ENCODE data around the gene EYA2.

The EYA2 gene

DNA sequence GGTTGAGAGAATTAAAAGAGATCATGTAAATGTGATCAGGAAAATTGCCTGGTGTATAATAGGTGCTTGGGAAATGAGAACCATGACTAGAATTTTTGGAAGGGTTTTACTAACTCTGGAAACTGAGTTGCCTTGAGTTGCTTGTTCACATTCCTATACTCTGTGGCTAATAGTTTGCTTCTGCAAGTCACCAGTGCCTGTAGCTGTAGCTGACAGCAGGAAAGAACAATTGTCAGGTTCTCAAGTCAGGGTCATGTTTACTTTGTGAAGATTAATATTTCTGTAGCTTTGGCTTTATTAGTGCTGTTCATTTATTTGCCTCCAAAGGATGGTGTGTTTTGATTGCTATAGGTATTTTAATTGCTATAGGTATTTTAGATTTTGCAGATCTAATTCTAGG lies 86.5 kb downstream of the EYA2 start:
- DNase-seq: no peak

DNA sequence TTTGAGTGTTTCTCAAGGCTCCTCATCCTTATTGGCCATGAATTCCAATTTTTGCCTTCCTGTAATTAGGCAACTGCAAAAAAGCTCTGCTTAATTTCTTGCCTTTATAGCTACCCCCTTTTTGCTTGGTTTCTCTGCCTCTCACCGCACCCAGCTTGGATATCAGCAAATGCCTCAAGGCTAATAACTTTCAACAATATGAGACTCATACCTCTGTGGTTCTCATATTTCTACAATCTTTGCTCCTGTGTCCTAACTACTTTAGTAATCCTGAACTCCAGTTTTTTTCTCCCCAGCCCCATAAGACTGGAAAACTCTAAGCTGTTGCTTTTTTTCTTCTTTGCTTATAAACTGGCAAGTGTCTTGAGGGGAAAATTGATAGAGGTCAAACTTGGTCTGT lies 88.8 kb downstream of the EYA2 start:
- DNase-seq: no peak

DNA sequence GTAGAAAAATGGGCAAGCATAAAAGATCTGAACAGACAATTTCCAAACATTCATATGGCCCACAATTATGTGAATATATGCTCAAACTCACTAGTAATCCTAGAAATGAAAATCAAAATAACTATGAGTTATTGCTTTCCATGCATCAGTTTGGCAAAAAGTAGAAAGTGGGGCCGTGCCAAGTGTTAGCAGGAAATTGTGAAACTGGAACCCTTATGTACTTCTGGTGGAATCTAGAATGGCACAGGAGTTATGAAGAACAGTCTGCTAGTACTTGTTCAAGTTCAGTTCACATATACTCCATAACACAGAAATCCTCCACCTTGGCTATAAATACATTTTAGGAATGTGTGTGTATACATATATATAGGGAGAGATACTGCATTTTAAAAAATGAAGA lies 89.8 kb downstream of the EYA2 start:
- no peak for DNase-seq

DNA sequence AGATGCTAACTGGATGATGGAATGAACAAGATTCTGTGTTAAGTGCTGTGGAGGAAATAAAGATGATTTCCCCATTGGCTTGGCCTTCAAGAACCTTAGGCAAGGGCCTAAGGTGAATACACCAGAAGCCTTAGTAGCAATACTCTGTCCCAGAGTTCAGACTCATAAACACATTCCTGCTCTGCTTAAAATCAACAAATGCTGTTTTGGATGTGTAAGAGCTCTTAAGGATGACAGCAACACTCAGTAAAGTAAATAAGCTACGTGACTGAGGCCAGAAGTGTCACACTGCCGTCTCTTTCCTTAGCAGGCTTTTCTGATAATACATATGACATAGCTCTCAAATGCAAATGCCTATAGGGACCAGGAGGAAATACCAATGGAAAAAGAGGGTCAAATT lies 90.6 kb downstream of the EYA2 start:
- DNase-seq: no peak

DNA sequence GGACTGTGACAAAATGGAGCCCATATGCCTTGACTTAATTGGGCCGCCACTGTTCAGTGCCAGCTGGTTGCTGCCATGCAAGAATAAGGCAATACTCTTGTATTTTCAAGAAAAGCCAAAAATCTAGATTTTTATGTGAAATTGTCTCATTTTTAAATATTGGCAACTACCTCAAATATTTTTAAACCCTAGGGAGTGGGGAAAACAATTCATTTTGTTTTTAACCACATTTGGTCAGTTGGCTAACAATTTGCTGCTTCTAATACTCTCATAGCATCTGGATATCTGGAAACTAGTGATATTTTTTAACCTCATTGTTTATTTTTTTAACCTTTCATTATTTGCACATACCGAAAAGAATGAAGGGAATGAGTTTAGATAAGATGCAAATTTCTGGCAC lies 91.0 kb downstream of the EYA2 start:
- no peak for DNase-seq

DNA sequence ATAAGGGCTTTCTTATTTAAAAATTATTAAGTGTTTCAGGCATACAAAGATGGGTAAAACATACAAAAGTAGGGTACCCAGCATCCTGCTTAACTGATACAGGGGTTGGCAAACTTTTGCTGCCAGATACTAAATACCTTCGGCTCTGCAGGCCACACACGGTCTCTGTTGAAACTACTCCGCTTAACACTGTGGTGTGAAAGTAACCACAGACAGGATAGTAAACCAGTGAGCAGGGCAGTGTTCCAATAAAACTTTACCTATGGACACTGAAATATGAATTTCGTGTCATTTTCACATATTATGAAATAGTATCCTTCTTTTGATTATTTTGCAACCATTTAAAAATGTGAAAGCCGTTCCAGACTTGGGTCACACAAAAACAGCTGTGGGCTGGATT lies 92.4 kb downstream of the EYA2 start:
- DNase-seq: no peak

DNA sequence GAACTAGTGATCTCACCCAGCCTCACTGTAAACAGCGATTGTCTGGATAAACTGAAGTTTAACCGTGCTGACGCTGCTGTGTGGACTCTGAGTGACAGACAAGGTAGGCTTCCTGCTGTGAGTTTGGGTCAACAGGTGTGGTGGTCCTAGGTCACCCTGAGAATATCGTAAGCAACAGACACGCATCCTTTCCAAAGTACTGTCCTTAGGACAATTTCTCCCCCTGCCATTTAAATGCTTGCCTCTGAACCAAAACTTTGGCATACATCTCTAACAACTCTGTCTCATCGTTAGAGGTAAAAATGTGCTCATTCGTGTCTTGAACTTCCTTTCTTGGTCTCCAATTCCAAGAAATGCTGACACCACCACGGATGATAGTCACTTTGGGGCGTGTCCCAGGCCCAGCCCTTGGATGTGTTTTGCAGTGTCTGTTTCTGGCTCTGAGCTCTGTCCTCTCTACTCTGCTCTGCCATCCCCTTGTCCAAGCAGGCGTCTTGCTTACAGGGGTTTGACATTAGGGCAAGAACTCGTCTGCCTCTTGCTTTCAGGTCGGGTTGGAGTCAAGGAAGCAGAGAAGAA lies 95.5 kb downstream of the EYA2 start:
- DNase-seq: no peak

DNA sequence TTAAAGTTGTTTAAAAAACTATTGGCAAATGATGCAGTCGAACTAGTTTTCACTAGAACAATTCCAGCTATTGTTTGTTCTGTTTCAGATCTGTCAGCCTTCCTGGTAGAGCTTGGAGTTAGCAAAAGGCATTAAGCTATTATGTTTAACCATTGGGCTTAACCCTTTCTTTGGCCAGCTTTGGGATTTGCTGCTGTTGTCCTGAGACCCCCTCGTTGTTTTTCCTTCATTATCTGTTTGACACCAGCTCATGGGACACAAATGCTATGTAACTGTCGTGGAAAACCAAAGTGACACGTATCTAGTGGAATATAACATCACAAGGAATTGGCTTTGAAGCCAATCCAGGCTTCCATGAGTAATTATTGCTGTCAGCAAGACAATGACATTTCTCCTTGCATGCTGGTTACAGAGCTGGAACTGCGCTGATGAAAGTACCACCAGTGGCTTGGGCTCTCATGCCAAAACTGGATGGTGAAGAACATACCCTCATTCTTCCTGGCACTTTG lies 96.0 kb downstream of the EYA2 start:
- no peak for DNase-seq

DNA sequence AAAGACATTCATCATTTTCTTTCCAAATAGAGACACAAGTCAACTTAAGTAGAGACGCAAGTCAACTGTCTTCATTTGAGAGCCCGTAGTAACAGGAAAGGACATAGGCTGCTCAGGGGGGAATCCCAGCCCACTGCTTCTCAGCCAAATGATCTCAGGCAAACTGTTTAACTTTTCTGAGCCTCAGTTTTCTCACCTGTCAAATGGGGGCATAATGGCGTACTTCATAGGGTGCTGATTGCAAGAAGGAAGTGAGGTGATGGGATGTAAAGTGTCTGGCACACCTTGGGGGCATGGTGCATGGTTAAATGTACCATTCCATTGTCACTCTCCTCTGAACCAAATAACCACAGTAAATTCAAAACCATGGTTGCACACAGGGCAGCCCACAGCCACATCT lies 96.5 kb downstream of the EYA2 start:
- no peak for DNase-seq

DNA sequence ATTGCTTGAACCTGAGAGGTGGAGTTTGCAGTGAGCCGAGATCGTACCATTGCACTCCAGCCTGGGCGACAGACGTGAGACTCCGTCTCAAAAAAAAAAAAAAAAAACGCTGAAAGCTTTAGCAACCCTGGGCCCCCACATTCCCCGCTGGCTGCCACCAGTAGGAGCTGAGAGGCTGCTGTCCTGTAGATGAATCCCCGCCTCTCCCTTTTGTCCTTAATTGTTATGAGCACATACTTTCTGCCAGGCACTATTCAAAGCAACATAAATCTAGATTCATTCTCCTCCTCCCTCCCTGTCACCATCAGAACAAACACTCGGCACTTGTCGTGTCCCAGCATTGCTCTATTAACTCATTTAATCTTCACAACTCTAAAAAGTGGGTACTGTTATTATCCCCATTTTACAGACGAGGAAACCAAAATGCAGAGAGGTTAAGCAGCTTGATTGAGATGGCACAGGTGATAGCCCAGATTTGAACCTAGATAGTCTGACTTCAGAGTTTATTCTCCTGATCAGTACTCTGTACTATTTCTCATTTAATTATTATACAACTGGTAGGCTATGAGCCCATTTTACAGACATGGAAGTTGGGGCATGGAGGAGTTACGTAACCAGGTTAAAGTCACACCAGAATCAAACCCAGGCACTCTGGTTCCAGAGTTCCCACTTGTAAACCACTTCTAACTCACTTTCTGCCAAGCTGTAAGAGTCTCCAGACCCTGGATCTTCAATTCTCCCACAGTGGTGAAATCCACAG lies 97.4 kb downstream of the EYA2 start:
- DNase-seq: no peak

DNA sequence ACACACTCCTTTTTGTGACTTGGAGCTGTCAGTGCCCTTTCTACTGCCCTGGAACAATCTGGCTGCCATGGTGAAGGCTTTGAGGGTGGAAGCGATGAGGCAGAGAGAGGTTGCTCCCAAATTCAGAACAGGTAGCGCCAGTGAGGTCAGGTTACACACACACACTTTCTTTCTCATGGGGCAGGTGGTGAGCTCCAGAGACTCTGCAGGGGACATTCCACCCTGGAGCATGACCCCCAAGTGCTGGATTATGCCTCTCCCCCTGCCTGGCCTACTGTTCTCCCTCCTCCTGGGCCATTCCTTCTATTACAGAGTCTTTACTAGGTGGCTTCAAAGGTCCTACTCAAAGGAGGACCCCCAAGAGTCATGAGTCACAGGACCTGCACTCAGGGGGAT lies 98.0 kb downstream of the EYA2 start:
- no peak for DNase-seq

DNA sequence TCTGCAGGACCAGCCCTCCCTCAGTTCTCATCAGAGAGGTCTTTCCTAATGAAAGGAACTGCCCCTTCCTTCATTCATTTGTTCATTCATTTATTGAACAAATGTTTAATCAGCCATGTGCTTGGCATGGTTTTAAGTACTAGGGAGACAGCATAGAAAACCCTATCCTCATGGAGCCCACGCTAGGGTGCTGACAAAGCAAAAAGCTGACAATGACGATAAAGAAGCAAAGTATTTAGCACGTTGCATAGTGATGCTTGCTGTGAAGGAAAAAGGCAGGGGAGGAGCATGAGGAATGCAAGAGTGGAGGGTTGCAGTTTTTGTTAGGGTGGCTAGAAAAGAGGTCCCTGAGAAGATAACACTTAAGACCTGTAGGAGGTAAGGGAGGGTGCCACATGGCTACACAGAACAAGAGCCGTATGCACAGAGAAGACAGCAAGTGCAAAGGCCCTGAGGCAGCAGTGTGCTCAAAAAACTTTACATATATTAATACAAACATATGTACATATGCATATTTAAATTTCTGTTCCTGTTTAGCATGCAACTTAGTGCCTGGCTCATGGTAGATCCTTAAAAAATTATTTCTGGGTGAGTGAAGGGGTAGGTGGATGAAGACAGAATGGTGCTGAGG lies 98.9 kb downstream of the EYA2 start:
- DNase-seq: no peak

DNA sequence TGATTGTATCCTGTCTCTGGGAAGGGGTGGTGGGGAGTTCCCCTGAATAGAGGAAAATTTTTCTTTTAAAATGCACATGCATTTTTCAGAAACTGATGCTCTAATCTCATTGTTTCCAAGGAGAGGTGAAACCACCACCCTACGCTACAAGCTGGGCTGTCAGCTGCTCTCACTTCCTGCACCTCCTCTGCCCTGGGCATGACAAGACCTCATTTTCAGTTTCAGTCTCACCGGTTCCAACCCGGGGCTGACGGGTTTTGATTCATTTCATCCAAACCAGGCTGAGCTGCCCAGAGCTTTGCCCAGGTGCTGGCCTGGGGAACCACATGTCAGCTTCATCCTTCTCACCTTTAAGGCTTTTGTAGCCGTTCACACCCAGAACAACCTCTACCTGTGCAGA lies 99.7 kb downstream of the EYA2 start:
- no peak for DNase-seq

DNA sequence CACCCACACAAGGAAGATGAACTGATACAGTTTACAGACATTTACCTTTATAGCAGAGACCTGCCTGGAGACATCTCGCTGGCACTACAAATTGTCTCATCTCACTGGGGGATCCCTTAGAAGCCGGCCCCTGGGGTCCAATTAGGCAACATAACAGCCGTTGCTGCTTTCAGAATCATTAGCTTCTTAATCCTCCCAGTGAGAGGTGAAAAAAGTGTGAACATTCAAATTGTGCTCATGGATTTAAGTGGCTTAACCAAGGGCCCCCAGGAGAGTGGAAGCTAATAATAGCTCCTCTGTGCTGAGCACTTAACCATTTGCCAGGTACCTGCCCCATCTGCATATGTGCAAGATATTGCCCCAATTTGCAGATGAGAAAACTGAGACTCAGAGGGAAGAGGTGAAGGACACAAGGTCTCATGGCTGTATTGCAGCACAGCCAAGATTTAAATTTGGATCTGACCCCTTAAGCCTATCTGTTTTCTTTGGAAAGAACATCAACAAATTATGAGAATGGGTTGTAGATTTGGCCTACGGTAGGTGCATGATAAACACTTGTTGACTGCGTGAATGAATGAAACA lies 101.0 kb downstream of the EYA2 start:
- no peak for DNase-seq

DNA sequence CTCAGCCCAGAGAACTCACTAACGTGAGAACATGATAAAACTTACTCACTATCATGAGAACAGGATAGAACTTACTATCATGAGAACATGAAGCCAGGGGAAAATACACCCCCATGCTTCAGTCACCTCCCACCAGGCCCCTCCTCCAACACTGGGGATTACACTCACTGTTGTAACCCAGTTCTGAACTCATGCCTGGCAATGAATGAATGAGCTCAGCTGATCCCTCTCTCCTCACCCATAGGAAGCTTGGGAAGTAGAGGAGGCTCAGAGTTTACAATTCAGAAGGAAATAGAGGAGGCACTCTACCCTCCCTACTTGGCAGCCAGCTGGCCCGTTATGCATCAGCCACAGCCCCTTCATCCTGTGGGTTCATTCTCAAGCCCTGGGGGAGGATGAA lies 102.5 kb downstream of the EYA2 start:
- no peak for DNase-seq

DNA sequence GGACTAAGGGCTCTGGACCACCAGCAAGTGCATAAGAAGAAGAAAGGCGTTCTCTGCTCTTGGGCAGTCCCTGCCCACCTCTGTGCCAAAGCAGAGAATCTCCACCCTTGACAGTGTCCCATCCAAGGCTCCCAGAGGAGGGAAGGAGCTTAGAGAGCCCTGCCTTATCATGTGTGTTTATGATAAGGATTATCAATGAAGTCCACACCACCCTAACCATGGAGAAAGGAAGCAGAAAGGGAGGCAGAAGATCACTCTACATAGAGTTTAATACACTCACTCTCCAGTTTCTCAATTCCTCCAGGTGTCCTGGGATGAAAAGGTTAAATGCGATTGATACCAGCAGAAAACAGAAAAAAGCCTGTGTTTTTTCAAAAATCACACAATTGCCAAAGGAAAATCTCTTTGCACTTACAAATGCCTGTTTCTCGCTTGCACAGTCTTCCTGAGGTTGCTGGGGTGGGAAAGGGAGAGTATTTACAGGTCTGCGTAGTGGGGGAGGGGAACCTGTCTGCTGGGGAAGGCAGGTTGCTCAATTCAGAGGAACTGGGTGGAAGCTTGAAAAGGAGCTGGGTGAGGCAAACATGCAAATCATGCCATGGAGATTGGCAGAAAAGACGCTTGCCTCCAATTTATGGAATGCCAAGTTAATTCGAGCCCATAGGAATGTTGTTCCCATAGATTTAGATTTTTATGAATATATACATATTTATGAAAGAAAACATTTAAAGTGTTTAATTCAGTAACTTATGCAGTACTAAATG lies 104.0 kb downstream of the EYA2 start:
- no peak for DNase-seq

DNA sequence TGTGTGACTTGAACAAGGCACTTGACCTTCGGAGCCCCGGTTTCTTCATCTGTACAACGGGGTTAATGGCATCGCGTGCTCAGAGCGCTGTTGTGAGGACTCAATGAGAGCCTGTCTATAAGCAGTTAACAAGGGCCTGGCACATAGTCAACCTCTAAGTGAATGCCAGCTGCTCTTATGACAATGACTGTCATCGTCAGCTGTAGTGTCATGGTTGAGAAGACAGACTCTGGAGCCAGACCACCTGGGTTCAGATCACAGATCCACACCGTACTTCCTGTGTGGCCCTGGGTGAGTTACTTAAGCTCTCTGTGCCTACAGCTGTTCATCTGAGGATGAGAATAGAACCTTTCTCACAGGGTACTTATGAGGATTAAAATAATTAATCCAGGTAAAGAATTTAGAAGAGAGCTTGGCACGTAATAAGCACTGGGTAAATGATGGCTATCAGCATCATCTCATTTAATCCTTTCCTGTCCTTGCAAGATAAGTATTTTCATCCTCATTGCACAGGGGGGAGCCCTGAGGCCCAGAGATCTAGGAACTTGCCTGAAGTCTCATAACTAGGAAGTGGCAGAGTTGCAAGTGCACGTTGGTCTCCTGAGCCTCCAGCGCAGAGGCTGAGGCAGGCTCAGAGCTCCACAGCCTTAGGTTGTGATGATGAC lies 105.3 kb downstream of the EYA2 start:
- no peak for DNase-seq

DNA sequence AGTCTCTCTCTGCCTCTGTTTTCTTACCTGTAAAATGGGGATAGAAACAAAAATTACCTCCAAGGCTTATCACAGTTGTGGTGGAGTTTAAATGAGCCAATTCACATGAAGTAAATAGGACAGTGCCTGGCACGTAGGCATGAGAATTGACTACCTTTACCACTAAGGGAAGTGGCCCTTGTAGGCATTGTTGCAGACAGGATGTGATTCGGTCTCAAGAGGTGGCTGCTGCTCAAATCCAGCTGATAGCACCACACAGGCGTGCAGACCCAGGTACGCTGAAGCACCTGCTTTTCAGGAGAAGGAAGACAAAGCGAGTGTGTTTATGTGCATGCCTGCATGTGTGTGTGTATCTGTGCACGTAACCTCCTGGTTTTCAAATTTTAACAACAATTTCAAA lies 108.6 kb downstream of the EYA2 start:
- no peak for DNase-seq

DNA sequence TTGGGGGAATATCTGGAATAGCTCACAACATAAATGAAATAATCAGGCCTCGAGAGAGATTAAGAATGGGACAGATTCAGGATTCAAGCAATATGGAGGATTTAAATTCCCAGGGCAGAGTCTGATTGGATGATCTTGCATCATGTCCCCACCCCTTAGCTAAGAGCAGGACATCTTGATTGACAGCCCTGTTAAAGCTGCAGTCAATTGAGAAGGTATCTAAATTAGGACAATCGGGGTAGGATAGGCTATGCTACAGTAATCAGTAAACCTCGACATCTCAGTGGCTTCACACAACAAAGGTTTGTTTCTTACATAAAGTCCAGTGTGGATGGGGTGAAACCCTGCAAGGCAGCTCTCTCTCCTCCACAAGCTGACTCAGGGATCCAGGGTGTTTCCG lies 109.5 kb downstream of the EYA2 start:
- DNase-seq: no peak

DNA sequence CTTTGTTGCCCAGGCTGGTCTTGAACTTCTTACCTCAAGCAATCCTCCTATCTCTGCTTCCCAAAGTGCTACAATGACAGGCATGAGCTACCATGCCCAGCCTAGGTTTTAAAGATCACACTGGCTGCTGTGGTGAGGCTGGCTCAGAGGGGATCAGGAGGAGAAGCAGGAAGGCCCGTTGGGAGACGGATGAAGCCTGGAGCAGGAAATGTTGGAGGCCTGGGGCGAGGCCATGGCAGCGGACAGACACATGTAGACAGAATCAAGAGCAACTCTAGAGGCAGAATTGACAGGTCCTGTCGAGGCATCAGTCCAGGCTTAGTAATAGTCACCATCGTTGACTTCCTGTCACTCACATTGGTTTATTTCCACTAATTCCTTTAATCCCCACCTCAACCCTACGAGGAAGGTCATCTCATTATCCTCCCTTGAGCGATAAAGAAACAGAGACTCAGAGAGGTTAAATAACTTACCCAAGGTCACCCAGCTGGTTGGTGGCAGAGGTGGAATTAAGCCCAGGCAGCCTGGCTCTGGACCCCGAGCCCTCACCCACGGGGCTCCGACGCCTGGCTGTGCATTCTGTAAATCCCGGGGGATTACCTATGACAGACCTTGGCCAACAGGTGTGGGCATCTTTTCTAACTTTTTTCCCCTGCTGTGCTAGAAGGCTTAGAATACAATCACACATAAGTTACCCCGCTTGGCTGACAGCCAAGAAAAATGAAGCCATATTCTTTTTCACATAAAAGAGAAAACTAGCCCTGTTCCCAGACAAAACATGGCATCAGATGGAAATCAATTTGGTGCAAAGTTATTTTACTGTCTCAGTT lies 113.4 kb downstream of the EYA2 start:
- DNase-seq: no peak

DNA sequence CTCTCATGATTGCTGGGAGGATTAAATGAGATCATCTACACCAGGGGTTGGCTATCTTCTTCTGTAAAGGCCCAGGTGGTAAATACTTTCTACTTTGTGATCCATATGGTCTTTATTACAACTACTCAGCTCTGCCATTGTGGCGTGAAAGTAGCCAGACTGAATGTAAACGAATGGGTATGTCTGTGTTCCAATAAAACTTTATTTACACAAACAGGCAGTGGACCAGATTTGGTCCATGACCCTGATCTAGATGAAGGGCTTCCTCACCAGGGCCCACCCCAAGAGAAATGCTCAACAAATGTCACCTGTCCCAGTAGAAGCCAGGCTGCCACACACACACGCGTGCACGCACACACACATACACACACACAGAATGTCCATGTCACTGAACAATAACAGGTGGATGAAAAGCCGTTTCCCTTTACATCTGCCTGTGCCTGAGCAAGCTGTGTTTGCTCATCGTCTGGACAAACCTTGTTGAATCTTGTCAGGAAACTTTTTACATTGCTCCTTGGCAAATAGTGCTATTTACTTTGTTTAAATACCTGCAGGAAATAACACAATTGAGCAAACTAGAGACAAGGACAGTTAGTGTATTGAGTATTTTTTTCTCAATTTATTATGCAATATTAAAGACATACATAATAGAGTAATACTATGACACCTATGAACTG lies 114.3 kb downstream of the EYA2 start:
- no peak for DNase-seq

Measured in T-helper 9 cell (primary cell).